ENCODE data around the gene C3orf52.

DNA sequence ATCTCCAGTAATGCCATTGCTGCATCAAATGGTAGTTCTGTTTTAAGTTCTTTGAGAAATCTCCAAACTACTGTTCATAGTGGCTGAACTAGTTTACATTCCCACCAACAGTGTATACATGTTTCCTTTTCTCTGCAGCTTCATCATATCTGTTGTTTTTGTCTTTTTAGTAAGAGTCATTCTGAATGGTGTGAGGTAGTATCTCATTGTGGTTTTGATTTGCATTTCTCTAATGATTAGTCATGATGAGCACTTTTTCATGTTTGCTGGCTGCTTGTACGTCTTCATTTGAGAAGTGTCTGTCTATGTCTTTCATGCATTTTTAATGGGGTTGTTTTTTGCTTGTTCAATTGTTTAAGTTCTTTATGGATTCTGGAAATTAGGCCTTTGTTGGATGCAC, 57.1 kb downstream of the C3orf52 start:
- TF ChIP-seq POLR2AphosphoS2 (IDR thresholded peaks at IDR 0.05; ENCODE audit: low read depth, low read length) = no peak
- TF ChIP-seq RFX5 (IDR thresholded peaks at IDR 0.05; ENCODE audit: low read depth, low read length) = no peak
- TF ChIP-seq POLR2A (IDR thresholded peaks at IDR 0.05; ENCODE audit: low read depth, low read length) = no peak
- TF ChIP-seq TAF1 (IDR thresholded peaks at IDR 0.05; ENCODE audit: borderline replicate concordance, low read depth, low read length) = no peak
- TF ChIP-seq, protein P1, sequence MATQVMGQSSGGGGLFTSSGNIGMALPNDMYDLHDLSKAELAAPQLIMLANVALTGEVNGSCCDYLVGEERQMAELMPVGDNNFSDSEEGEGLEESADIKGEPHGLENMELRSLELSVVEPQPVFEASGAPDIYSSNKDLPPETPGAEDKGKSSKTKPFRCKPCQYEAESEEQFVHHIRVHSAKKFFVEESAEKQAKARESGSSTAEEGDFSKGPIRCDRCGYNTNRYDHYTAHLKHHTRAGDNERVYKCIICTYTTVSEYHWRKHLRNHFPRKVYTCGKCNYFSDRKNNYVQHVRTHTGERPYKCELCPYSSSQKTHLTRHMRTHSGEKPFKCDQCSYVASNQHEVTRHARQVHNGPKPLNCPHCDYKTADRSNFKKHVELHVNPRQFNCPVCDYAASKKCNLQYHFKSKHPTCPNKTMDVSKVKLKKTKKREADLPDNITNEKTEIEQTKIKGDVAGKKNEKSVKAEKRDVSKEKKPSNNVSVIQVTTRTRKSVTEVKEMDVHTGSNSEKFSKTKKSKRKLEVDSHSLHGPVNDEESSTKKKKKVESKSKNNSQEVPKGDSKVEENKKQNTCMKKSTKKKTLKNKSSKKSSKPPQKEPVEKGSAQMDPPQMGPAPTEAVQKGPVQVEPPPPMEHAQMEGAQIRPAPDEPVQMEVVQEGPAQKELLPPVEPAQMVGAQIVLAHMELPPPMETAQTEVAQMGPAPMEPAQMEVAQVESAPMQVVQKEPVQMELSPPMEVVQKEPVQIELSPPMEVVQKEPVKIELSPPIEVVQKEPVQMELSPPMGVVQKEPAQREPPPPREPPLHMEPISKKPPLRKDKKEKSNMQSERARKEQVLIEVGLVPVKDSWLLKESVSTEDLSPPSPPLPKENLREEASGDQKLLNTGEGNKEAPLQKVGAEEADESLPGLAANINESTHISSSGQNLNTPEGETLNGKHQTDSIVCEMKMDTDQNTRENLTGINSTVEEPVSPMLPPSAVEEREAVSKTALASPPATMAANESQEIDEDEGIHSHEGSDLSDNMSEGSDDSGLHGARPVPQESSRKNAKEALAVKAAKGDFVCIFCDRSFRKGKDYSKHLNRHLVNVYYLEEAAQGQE (IDR thresholded peaks at IDR 0.05; ENCODE audit: low read depth, low read length) = no peak
- TF ChIP-seq CTCF (IDR thresholded peaks at IDR 0.05 in 2 of 3, conservative IDR thresholded peaks at IDR 0.05 in 1 of 3; ENCODE audit: control insufficient read depth in 2 of 3, extremely low read depth in 1 of 3, insufficient read depth in 1 of 3, low read depth in 3 of 3, low read length in 3 of 3) = no peak
- TF ChIP-seq ATF7 (IDR thresholded peaks at IDR 0.05; ENCODE audit: low read depth) = peak; percentile 17; the same call in 1 of the 2 replicates
- TF ChIP-seq HDAC6 (IDR thresholded peaks at IDR 0.05; ENCODE audit: unreplicated experiment) = no peak
- TF ChIP-seq SMC3 (IDR thresholded peaks at IDR 0.05; ENCODE audit: borderline replicate concordance, low read length) = no peak
- no peak for TF ChIP-seq BRCA1 (IDR thresholded peaks at IDR 0.05; ENCODE audit: low read depth, low read length)
